ENCODE results near the gene PLEKHM2. TPM values are rescaled to one million over a fixed set of nuclear protein-coding genes. Genes with fewer than 3 reads are reported as not detected.

PLEKHM2 gene
- polyA plus RNA-seq, 1 experiment: 24.4 TPM

GRCh38 chr1:15744122-15744679 lies 60.1 kb downstream of the PLEKHM2 start:
- Histone ChIP-seq H3K27ac (ENCODE audit: low read depth, low read length) (no peak overlapping the region), H3K27me3 (ENCODE audit: control insufficient read depth, insufficient read depth, low read length) (no peaks in the 10 kb centered on the region), H3K9me3 (ENCODE audit: control insufficient read depth, insufficient read depth, low read length) (no peaks in the 10 kb centered on the region), H3K4me3 (ENCODE audit: low read depth, low read length) (no peak overlapping the region)
- TF ChIP-seq CTCF (IDR thresholded peaks at IDR 0.05; ENCODE audit: low read depth, low read length): no peak
- POLR2A ChIA-PET: no interaction called here
- CTCF ChIA-PET: no interaction called here
- no peak for DNase-seq (ENCODE audit: low read depth, low spot score)

- no peak for TF ChIP-seq CTCF (IDR thresholded peaks at IDR 0.05; ENCODE audit: low read depth, low read length)
- no peak for DNase-seq (ENCODE audit: low read depth, low spot score)
- H3K4me3 ChIP-seq (ENCODE audit: low read depth, low read length): no peak overlapping the region
- no peak overlapping the region for H3K27ac ChIP-seq (ENCODE audit: low read depth, low read length)
- no peaks in the 10 kb centered on the region for H3K9me3 ChIP-seq (ENCODE audit: control insufficient read depth, insufficient read depth, low read length)
- no peaks in the 10 kb centered on the region for H3K27me3 ChIP-seq (ENCODE audit: control insufficient read depth, insufficient read depth, low read length)
- CTCF ChIA-PET: no interaction called here
- POLR2A ChIA-PET: no interaction called here
Observed at GRCh38 chr1:15747378-15747777, 63.3 kb downstream of the PLEKHM2 start.

- POLR2A ChIA-PET: no interaction called here
- TF ChIP-seq CTCF (IDR thresholded peaks at IDR 0.05; ENCODE audit: low read depth, low read length): no peak
- DNase-seq (ENCODE audit: low read depth, low spot score): no peak
- Histone ChIP-seq H3K4me3 (ENCODE audit: low read depth, low read length) (no peak overlapping the region), H3K27ac (ENCODE audit: low read depth, low read length) (no peak overlapping the region), H3K9me3 (ENCODE audit: control insufficient read depth, insufficient read depth, low read length) (no peaks in the 10 kb centered on the region), H3K27me3 (ENCODE audit: control insufficient read depth, insufficient read depth, low read length) (no peaks in the 10 kb centered on the region)
- CTCF ChIA-PET: interaction anchor here (0.5 kb wide), 1 partner anchor 154 kb away, joined by 3 read pairs; no protein-coding TSS in a partner anchor
Observed at GRCh38 chr1:15748264-15748663, 64.1 kb downstream of the PLEKHM2 start.

- TF ChIP-seq CTCF (IDR thresholded peaks at IDR 0.05; ENCODE audit: low read depth, low read length): no peak
- ChIA-PET CTCF (interaction anchor here (0.5 kb wide), 1 partner anchor 155 kb away, joined by 3 read pairs; no protein-coding TSS in a partner anchor), POLR2A (no interaction called here)
Observed at GRCh38 chr1:15748690-15749398, 64.7 kb downstream of the PLEKHM2 start.

More at GRCh38 chr1:15748690-15749398, 64.7 kb downstream of the PLEKHM2 start:
- Histone ChIP-seq H3K27ac (ENCODE audit: low read depth, low read length) (no peak overlapping the region), H3K9me3 (ENCODE audit: control insufficient read depth, insufficient read depth, low read length) (no peaks in the 10 kb centered on the region), H3K4me3 (ENCODE audit: low read depth, low read length) (no peak overlapping the region), H3K27me3 (ENCODE audit: control insufficient read depth, insufficient read depth, low read length) (no peaks in the 10 kb centered on the region)
- no peak for DNase-seq (ENCODE audit: low read depth, low spot score)
